Measurements from ENCODE around the gene MTOR.

DNA sequence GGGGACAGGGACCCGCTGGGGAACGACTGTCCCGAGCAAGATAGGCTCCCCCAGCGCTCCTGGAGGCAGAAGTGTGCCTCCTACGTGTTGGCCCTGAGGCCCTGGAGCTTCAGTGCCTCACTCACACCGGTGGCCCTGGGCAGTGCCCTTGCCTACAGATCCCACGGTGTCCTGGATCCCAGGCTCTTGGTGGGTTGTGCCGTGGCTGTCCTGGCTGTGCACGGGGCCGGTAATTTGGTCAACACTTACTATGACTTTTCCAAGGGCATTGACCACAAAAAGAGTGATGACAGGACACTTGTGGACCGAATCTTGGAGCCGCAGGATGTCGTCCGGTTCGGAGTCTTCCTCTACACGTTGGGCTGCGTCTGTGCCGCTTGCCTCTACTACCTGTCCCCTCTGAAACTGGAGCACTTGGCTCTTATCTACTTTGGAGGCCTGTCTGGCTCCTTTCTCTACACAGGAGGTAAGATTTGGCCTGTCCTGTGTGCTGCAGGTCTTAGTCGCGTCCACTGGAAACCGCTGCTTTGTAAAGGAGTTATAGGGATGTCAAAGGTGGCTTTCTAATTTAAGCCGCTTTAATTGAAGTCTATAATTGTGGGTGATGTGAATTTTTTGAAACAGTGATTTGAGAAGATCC lies 11.4 kb upstream of the MTOR start:
- TF ChIP-seq, protein P1, sequence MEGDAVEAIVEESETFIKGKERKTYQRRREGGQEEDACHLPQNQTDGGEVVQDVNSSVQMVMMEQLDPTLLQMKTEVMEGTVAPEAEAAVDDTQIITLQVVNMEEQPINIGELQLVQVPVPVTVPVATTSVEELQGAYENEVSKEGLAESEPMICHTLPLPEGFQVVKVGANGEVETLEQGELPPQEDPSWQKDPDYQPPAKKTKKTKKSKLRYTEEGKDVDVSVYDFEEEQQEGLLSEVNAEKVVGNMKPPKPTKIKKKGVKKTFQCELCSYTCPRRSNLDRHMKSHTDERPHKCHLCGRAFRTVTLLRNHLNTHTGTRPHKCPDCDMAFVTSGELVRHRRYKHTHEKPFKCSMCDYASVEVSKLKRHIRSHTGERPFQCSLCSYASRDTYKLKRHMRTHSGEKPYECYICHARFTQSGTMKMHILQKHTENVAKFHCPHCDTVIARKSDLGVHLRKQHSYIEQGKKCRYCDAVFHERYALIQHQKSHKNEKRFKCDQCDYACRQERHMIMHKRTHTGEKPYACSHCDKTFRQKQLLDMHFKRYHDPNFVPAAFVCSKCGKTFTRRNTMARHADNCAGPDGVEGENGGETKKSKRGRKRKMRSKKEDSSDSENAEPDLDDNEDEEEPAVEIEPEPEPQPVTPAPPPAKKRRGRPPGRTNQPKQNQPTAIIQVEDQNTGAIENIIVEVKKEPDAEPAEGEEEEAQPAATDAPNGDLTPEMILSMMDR (IDR thresholded peaks at IDR 0.05), result no peak
- TF ChIP-seq POLR2A (IDR thresholded peaks at IDR 0.05), result no peak
- TF ChIP-seq EP300 (IDR thresholded peaks at IDR 0.05), result no peak
